Endothelial cell of umbilical vein (primary cell): ENCODE measurements around the gene CPA4. TPM values are rescaled to one million over a fixed set of nuclear protein-coding genes. Genes with fewer than 3 reads are reported as not detected.

Source experiments
- BruUV-seq: library from RNA; stranded (reverse); fragments of 400-500 nt; replicated peaks from 2 replicates; lab custom pipeline; 2021; lab: Mats Ljungman, UMichigan
- CTCF ChIA-PET: fragments of 300-600, 350-600 bp; sonication (Branson Sonifier 250); formaldehyde crosslinking; loops from one replicate; lab custom pipeline; 2021; ENCODE audit warnings: antibody characterized with exemption, inconsistent platforms; lab: Charles Lee
- POLR2A ChIA-PET: fragments of 300-600, 350-600 bp; sonication (Branson Sonifier 250); formaldehyde crosslinking; loops from one replicate; lab custom pipeline; 2021; ENCODE audit warnings: antibody characterized with exemption, inconsistent platforms; lab: Charles Lee
- DNase-seq: peaks from one replicate; pipeline ENCODE4 v3.0.0-alpha.2; 2011; ENCODE audit warnings: low read depth, low spot score
- FAIRE-seq: peaks from 2 replicates; lab custom pipeline; 2011; peaks lifted over from hg19 to GRCh38; lab: Jason Lieb, UNC
- H2AFZ ChIP-seq: 2 replicates; pipeline ENCODE4 v1.6.0; 2012; ENCODE audit warnings: low read depth, low read length, control low read depth, inconsistent platforms
- H3K27ac ChIP-seq: 2 replicates; pipeline ENCODE4 v1.5.1; 2011; ENCODE audit warnings: low read depth, mild to moderate bottlenecking, control low read depth, low read length, moderate library complexity; ENCODE audit not compliant: insufficient read depth
- H3K27me3 ChIP-seq, 2 experiments: 2 replicates each; pipeline versions ENCODE4 v1.6.0 to v1.6.1; 2011; ENCODE audit warnings: low read length in 2 of 2, mixed read lengths in 1 of 2; ENCODE audit not compliant: control insufficient read depth in 2 of 2, insufficient read depth in 2 of 2
- H3K36me3 ChIP-seq, 2 experiments: 2 replicates in 1 of 2; 3 replicates in 1 of 2; pipeline ENCODE4 v1.5.1; 2011; ENCODE audit warnings: low read length in 2 of 2, mild to moderate bottlenecking in 1 of 2, moderate library complexity in 1 of 2; ENCODE audit not compliant: control insufficient read depth in 2 of 2, insufficient read depth in 2 of 2; ENCODE audit errors: extremely low read depth in 1 of 2
- H3K4me1 ChIP-seq: 3 replicates; pipeline ENCODE4 v1.5.1; 2011; ENCODE audit warnings: mild to moderate bottlenecking, low read length; ENCODE audit not compliant: control insufficient read depth, insufficient read depth; ENCODE audit errors: extremely low read depth
- H3K4me2 ChIP-seq: 2 replicates; pipeline ENCODE4 v1.6.1; 2011; ENCODE audit warnings: low read length, control low read depth, mixed read lengths; ENCODE audit not compliant: insufficient read depth
- H3K4me3 ChIP-seq, 3 experiments: fragments of 200-600 bp in 1 of 3; sonication (generic), shearing (Covaris generic) in 1 of 3; replicated peaks in 1 of 3; 2 replicates each; pipeline ENCODE4 v1.5.1; 2011 to 2016; ENCODE audit warnings: control low read depth in 3 of 3, low read length in 3 of 3, mild to moderate bottlenecking in 2 of 3, inconsistent platforms in 1 of 3, low read depth in 1 of 3, moderate library complexity in 1 of 3; ENCODE audit not compliant: insufficient read depth in 1 of 3
- H3K79me2 ChIP-seq: 2 replicates; pipeline ENCODE4 v1.6.0; 2012; ENCODE audit warnings: low read length, inconsistent platforms; ENCODE audit not compliant: control insufficient read depth, insufficient read depth
- H3K9ac ChIP-seq: replicated peaks from 2 replicates; pipeline ENCODE3; 2011; ENCODE audit warnings: low read length, control low read depth; ENCODE audit not compliant: insufficient read depth; ENCODE audit errors: extremely low read depth
- H3K9me1 ChIP-seq: replicated peaks from 3 replicates; pipeline ENCODE4 v1.6.0; 2011; ENCODE audit warnings: mild to moderate bottlenecking, low read length; ENCODE audit not compliant: control insufficient read depth, insufficient read depth; ENCODE audit errors: extremely low read depth
- H3K9me3 ChIP-seq: replicated peaks from 2 replicates; pipeline ENCODE4 v1.5.1; 2012; ENCODE audit warnings: low read length, inconsistent platforms; ENCODE audit not compliant: control insufficient read depth, insufficient read depth
- H4K20me1 ChIP-seq: replicated peaks from 2 replicates; pipeline ENCODE3; 2011; ENCODE audit warnings: mild to moderate bottlenecking, low read length; ENCODE audit not compliant: control insufficient read depth, insufficient read depth; ENCODE audit errors: extremely low read depth
- CTCF ChIP-seq, 2 donors: IDR thresholded peaks; 1 replicate in 1 of 2; 2 replicates in 1 of 2; pipeline ENCODE4 v1.5.1; 2011; ENCODE audit warnings: low read length in 2 of 2, mild to moderate bottlenecking in 2 of 2, moderate library complexity in 2 of 2, control low read depth in 1 of 2, inconsistent platforms in 1 of 2, low read depth in 1 of 2; ENCODE audit not compliant: insufficient read depth in 1 of 2; ENCODE audit errors: extremely low read depth in 1 of 2
- EZH2 ChIP-seq: IDR thresholded peaks from 2 replicates; pipeline ENCODE4 v1.6.1; 2012; ENCODE audit warnings: borderline replicate concordance, low read depth, mild to moderate bottlenecking, moderate library complexity, low read length, inconsistent platforms; ENCODE audit not compliant: severe bottlenecking
- FOS ChIP-seq: IDR thresholded peaks from 2 replicates; pipeline ENCODE4 v1.6.1; 2011; ENCODE audit warnings: mild to moderate bottlenecking, low read length, moderate library complexity, borderline replicate concordance; ENCODE audit not compliant: insufficient read depth
- GATA2 ChIP-seq: IDR thresholded peaks from 2 replicates; pipeline ENCODE4 v1.7.0; 2011; ENCODE audit warnings: low read depth, mild to moderate bottlenecking, moderate library complexity, mixed read lengths, low read length; ENCODE audit not compliant: insufficient read length, insufficient read depth
- JUN ChIP-seq: IDR thresholded peaks from 2 replicates; pipeline ENCODE4 v1.6.1; 2011; ENCODE audit warnings: borderline replicate concordance, low read depth; ENCODE audit not compliant: insufficient read length, insufficient read depth
- MAX ChIP-seq: IDR thresholded peaks from 2 replicates; pipeline ENCODE4 v1.6.1; 2011; ENCODE audit not compliant: insufficient read depth, insufficient read length
- MYC ChIP-seq: IDR thresholded peaks from one replicate; pipeline ENCODE4 v1.6.1; 2011; ENCODE audit warnings: mild to moderate bottlenecking, low read depth, low read length
- POLR2A ChIP-seq: IDR thresholded peaks from 2 replicates; pipeline ENCODE4 v1.6.1; 2012; ENCODE audit warnings: low read depth, mild to moderate bottlenecking, control low read depth, low read length
- POLR2AphosphoS5 ChIP-seq: IDR thresholded peaks from 2 replicates; pipeline ENCODE4 v1.6.1; 2012; ENCODE audit warnings: low read depth, mild to moderate bottlenecking, control low read depth, low read length, moderate library complexity; ENCODE audit not compliant: insufficient read depth
- dilution Hi-C: fragments of 300-500 bp; cut with MboI; formaldehyde crosslinking; loops from one replicate; pipeline ENCODE4 v1.15.0; 2019; ENCODE audit warnings: low sequenced_read_pairs; ENCODE audit not compliant: extremely low pct_ligation_motif_present
- intact Hi-C: fragments of 100-400 bp; cut with micrococcal nuclease; formaldehyde crosslinking; loops from one replicate; pipeline ENCODE4 v1.10.0; 2022
- polyA plus RNA-seq, 4 experiments: library from polyadenylated mRNA; depleted of rRNA in 3 of 4; stranded (reverse) in 3 of 4; unstranded in 1 of 4; fragments of >200 nt; gene quantifications; 2 replicates each; pipeline versions ENCODE4 v1.2.1 to v1.2.3, GENCODE V29; 2011 to 2012; ENCODE audit warnings: missing spikeins in 1 of 4
- total RNA-seq: library from RNA; stranded (reverse); gene quantifications from 2 replicates; pipeline ENCODE4 v1.2.3, GENCODE V29; 2021

The CPA4 gene
- total and polyA plus RNA-seq, 2 donors (not counting 3 experiments of a cell fraction or from before 2014, with no cell fraction given), result 0.36 TPM; not detected in 1

GRCh38 chr7:130268463-130269317 is 24.3 kb upstream of the CPA4 start:
- no peak for TF ChIP-seq EZH2
- no peak for TF ChIP-seq GATA2
- no peak for TF ChIP-seq MYC
- no peak for TF ChIP-seq POLR2A
- TF ChIP-seq CTCF (IDR thresholded peaks at IDR 0.05; ENCODE audit: extremely low read depth in 1 of 2, insufficient read depth in 1 of 2, low read depth in 1 of 2, low read length in 2 of 2), result no peak
- TF ChIP-seq FOS, result no peak
- no peak for TF ChIP-seq JUN
- TF ChIP-seq MAX, result no peak
- no peak for TF ChIP-seq POLR2AphosphoS5
- ChIA-PET POLR2A (no interaction called here), CTCF (interaction anchor here (0.9 to 1.5 kb wide), 4 partner anchors 8 to 28 kb away, joined by 3 read pairs; no protein-coding TSS in a partner anchor)
- Histone ChIP-seq H3K27me3 (peaks cover 0 to 17% of the 10 kb centered on the region in 2 experiments), H3K79me2 (no peaks in the 10 kb centered on the region), H3K27ac (no peak overlapping the region), H2AFZ (no peak overlapping the region), H3K36me3 (no peaks in the 10 kb centered on the region), H3K9me1 (no peaks in the 10 kb centered on the region), H3K9ac (no peak overlapping the region), H3K4me3 (no peak overlapping the region), H3K9me3 (no peaks in the 10 kb centered on the region), H4K20me1 (no peaks in the 10 kb centered on the region), H3K4me2 (no peak overlapping the region), H3K4me1 (peaks cover 2% of the 10 kb centered on the region)
- DNase-seq, result no peak
- intact Hi-C loops (no loop called here), dilution Hi-C loops (no loop called here)
- no peak for FAIRE-seq
- no TSS peak for BruUV-seq
